Kidney epithelial cell (primary cell): Measurements from ENCODE around the gene WDR27. TPM values are rescaled to one million over a fixed set of nuclear protein-coding genes. Genes with fewer than 3 reads are reported as not detected.

Source experiments
- DNase-seq: peaks from one replicate; pipeline ENCODE4 v3.0.0-alpha.2; 2010; ENCODE audit warnings: low read depth
- H3K27me3 ChIP-seq: 2 replicates; pipeline ENCODE4 v1.6.0; 2011; ENCODE audit warnings: low read length; ENCODE audit not compliant: control insufficient read depth, insufficient read depth
- H3K36me3 ChIP-seq: 2 replicates; pipeline ENCODE4 v1.5.1; 2011; ENCODE audit warnings: low read length; ENCODE audit not compliant: control insufficient read depth, insufficient read depth
- H3K4me3 ChIP-seq: 2 replicates; pipeline ENCODE4 v1.5.1; 2011; ENCODE audit warnings: low read depth, mild to moderate bottlenecking, control low read depth, low read length
- total RNA-seq: library from RNA; depleted of rRNA; stranded (reverse); fragments of >200 nt; gene quantifications from 2 replicates; pipeline ENCODE4 v1.2.3, GENCODE V29; 2015
- TF ChIP-seq, protein P1 (sequence below): IDR thresholded peaks from 2 replicates; pipeline ENCODE4 v1.5.1; 2011; ENCODE audit warnings: mild to moderate bottlenecking, moderate library complexity, low read length, control low read depth, inconsistent platforms; ENCODE audit not compliant: insufficient read depth, poor library complexity, severe bottlenecking

The WDR27 gene
- total RNA-seq, 1 donor from 2014 or later = 27.0 TPM

DNA sequence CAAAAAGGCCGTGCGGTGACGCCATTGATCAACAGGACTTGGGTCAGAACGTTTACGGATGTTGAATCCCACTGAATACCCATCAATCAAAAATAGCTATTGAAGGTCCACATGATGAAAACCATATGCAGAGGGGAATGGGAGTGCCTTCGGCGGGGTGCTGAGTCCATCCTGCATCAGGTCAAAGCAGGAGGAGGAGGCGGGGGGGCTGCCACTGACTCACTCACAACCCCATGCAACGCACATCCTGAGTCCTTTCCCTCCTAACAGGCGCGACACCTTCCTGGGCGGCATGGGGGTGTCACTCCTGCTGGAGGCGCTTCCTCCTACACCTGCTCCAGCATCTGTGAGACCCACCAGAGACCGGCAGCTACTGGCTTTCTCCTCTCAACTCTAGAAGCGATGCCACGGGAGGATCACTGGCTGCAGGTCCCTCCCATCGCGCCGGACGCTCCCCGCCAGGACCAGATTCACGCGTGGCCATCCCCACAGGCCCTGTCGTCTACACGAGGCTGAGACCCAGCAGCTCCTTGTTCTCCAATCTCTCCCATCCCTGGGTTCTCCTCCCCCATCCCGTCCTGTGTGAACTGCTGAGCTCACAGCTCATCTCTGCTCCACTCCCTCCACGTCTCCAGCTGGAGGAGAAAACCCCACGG, 277.6 kb downstream of the WDR27 start:
- no peaks in the 10 kb centered on the region for H3K27me3 ChIP-seq
- TF ChIP-seq, protein P1, sequence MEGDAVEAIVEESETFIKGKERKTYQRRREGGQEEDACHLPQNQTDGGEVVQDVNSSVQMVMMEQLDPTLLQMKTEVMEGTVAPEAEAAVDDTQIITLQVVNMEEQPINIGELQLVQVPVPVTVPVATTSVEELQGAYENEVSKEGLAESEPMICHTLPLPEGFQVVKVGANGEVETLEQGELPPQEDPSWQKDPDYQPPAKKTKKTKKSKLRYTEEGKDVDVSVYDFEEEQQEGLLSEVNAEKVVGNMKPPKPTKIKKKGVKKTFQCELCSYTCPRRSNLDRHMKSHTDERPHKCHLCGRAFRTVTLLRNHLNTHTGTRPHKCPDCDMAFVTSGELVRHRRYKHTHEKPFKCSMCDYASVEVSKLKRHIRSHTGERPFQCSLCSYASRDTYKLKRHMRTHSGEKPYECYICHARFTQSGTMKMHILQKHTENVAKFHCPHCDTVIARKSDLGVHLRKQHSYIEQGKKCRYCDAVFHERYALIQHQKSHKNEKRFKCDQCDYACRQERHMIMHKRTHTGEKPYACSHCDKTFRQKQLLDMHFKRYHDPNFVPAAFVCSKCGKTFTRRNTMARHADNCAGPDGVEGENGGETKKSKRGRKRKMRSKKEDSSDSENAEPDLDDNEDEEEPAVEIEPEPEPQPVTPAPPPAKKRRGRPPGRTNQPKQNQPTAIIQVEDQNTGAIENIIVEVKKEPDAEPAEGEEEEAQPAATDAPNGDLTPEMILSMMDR = no peak
- H3K36me3 ChIP-seq = no peaks in the 10 kb centered on the region
- peak overlapping the region; percentile 32 for H3K4me3 ChIP-seq
- no peak for DNase-seq

GRCh38 chr6:169421586-169422264, 280.1 kb downstream of the WDR27 start:
- no peaks in the 10 kb centered on the region for H3K27me3 ChIP-seq
- TF ChIP-seq, protein P1 = no peak
- H3K4me3 ChIP-seq = no peak overlapping the region
- no peaks in the 10 kb centered on the region for H3K36me3 ChIP-seq
- DNase-seq = no peak

- Histone ChIP-seq H3K36me3 (no peaks in the 10 kb centered on the region), H3K27me3 (no peaks in the 10 kb centered on the region), H3K4me3 (no peak overlapping the region)
- DNase-seq = no peak
- TF ChIP-seq, protein P1 = peak; percentile 19
These were observed 280.8 kb downstream of the WDR27 start for GRCh38 chr6:169420912-169421543.

GRCh38 chr6:169417101-169417500, 284.7 kb downstream of the WDR27 start:
- TF ChIP-seq, protein P1 = no peak
- no peaks in the 10 kb centered on the region for H3K27me3 ChIP-seq
- no peak for DNase-seq
- H3K4me3 ChIP-seq = no peak overlapping the region
- H3K36me3 ChIP-seq = no peaks in the 10 kb centered on the region

GRCh38 chr6:169416249-169416648, 285.6 kb downstream of the WDR27 start:
- DNase-seq = no peak
- no peaks in the 10 kb centered on the region for H3K27me3 ChIP-seq
- no peak overlapping the region for H3K4me3 ChIP-seq
- H3K36me3 ChIP-seq = no peaks in the 10 kb centered on the region
- TF ChIP-seq, protein P1 = no peak
